Measurements from ENCODE around the gene RNASE7.

- no peak for TF ChIP-seq CTCF (IDR thresholded peaks at IDR 0.05; ENCODE audit: insufficient read depth, low read length, poor library complexity, severe bottlenecking)
- TF ChIP-seq EZH2phosphoT487 (conservative IDR thresholded peaks at IDR 0.05; ENCODE audit: low read length): no peak
These were observed 756 bp downstream of the RNASE7 start for GRCh38 chr14:21042918-21043317.
